Tibial nerve (tissue), 4 donors: ENCODE results near the gene NLRP7. TPM values are rescaled to one million over a fixed set of nuclear protein-coding genes. Genes with fewer than 3 reads are reported as not detected.
"Not testable (repeated sequence)": the region's sequence is repeated elsewhere in the genome, so short reads cannot be mapped to it uniquely, and the experiment has no call there.

Source experiments
- DNase-seq, 2 donors: peaks; one replicate each; pipeline ENCODE4 v3.0.0-alpha.2; 2019; ENCODE audit warnings: low spot score in 2 of 2
- H3K27ac ChIP-seq, 4 donors: fragments of 200-600 bp; sonication (generic) in 3 of 4; one replicate each; pipeline ENCODE4 v1.5.1; 2017 to 2019; ENCODE audit warnings: mild to moderate bottlenecking in 1 of 4
- H3K27me3 ChIP-seq, 2 donors: fragments of 200-600 bp; sonication (generic) in 1 of 2; one replicate each; pipeline versions ENCODE4 v1.5.1 to v1.6.0; 2017 to 2019
- H3K36me3 ChIP-seq, 3 donors: fragments of 200-600 bp; sonication (generic); one replicate each; pipeline ENCODE4 v1.5.1; 2018 to 2019
- H3K4me1 ChIP-seq, 4 donors: fragments of 200-600 bp; sonication (generic) in 3 of 4; one replicate each; pipeline ENCODE4 v1.5.1; 2017 to 2019
- H3K4me3 ChIP-seq, 4 donors: fragments of 200-600 bp; sonication (generic) in 3 of 4; one replicate each; pipeline ENCODE4 v1.5.1; 2017 to 2019; ENCODE audit warnings: mild to moderate bottlenecking in 1 of 4, moderate library complexity in 1 of 4
- H3K9me3 ChIP-seq, 4 donors: fragments of 200-600 bp; sonication (generic) in 3 of 4; one replicate each; pipeline ENCODE4 v1.5.1; 2017 to 2019
- EP300 ChIP-seq, 2 donors: sonication (generic); formaldehyde crosslinking; IDR thresholded peaks; one replicate each; pipeline ENCODE4 v1.6.1; 2017; ENCODE audit warnings: antibody characterized with exemption in 2 of 2, mild to moderate bottlenecking in 1 of 2
- POLR2A ChIP-seq, 2 donors: fragments of 450-650 bp; IDR thresholded peaks; one replicate each; pipeline ENCODE4 v1.6.1; 2017; ENCODE audit warnings: antibody characterized with exemption in 2 of 2, mild to moderate bottlenecking in 2 of 2, moderate library complexity in 2 of 2
- WGBS, 2 donors: methylation state at CpG; one replicate each; pipeline ENCODE4 v1.1.5; 2018; 5-methylcytosine and 5-hydroxymethylcytosine counted together
- total RNA-seq, 4 donors: library from RNA; depleted of rRNA; stranded (reverse); fragments of >200 nt; gene quantifications; one replicate each; pipeline ENCODE4 v1.1.0, GENCODE V29; 2016
- TF ChIP-seq, protein P1 (sequence below), 5 experiments: fragments of 200-600 bp in 3 of 5; fragments of 450-650 bp in 2 of 5; sonication (generic) in 3 of 5; IDR thresholded peaks; one replicate each; pipeline ENCODE4 v1.5.1; 2016 to 2019; ENCODE audit warnings: antibody characterized with exemption in 5 of 5, mild to moderate bottlenecking in 3 of 5, moderate library complexity in 2 of 5

The NLRP7 gene
- total RNA-seq, 4 donors from 2014 or later: not detected

DNA sequence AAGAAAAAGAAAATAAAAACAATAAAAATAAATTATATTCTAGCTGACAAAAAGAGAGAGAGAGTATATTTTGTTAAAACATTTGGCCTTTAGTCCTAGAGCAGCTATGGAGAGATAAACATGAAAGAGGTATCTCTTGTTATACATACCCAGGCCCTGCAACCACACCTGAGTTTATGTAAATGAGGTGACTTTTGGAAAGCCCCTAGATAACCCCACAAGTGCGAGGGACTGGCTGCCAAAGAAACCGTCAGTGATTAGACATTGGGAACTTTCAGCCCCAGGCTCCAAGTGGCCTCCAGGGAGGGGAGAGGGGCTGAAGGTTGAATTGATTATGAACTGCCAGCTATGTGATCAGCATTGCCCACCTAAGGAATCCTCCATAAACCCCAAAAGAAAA lies 2.1 kb upstream of the NLRP7 start:
- DNase-seq: no peak
- Histone ChIP-seq H3K9me3 (peaks cover 0 to 13% (median 0%) of the 10 kb centered on the region in 4 donors), H3K4me3 (no peak overlapping the region), H3K36me3 (no peaks in the 10 kb centered on the region), H3K27ac (no peak overlapping the region), H3K4me1 (no peaks in the 10 kb centered on the region), H3K27me3 (no peaks in the 10 kb centered on the region)
- TF ChIP-seq EP300 (IDR thresholded peaks at IDR 0.05) (no peak), POLR2A (IDR thresholded peaks at IDR 0.05) (no peak)
- TF ChIP-seq, protein P1, sequence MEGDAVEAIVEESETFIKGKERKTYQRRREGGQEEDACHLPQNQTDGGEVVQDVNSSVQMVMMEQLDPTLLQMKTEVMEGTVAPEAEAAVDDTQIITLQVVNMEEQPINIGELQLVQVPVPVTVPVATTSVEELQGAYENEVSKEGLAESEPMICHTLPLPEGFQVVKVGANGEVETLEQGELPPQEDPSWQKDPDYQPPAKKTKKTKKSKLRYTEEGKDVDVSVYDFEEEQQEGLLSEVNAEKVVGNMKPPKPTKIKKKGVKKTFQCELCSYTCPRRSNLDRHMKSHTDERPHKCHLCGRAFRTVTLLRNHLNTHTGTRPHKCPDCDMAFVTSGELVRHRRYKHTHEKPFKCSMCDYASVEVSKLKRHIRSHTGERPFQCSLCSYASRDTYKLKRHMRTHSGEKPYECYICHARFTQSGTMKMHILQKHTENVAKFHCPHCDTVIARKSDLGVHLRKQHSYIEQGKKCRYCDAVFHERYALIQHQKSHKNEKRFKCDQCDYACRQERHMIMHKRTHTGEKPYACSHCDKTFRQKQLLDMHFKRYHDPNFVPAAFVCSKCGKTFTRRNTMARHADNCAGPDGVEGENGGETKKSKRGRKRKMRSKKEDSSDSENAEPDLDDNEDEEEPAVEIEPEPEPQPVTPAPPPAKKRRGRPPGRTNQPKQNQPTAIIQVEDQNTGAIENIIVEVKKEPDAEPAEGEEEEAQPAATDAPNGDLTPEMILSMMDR (IDR thresholded peaks at IDR 0.05): no peak
- WGBS, 2 donors: 59 to 89% methylated on average over 2 of the region's 2 CpGs

DNA sequence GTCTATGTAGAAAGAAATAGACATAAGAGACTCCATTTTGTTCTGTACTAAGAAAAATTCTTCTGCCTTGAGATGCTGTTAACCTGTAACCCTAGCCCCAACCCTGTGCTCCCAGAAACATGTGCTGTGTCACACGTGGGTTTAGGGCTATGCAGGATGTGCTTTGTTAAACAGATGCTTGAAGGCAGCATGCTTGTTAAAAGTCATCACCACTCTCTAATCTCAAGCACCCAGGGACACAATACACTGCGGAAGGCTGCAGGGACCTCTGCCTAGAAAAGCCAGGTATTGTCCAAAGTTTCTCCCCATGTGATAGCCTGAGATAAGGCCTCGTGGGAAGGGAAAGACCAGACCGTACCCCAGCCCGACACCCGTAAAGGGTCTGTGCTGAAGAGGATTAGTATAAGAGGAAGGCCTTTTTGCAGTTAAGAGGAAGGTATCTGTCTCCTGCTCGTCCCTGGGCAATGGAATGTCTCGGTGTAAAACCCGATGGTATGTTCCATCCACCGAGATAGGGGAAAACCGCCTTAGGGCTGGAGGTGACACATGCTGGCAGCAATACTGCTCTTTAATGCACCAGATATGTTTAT lies 3.5 kb downstream of the NLRP7 start:
- WGBS, 2 donors: 58 to 69% methylated on average over 11 of the region's 11 CpGs
- H3K9me3 ChIP-seq: peaks cover 0 to 29% (median 0%) of the 10 kb centered on the region in 4 donors
- H3K36me3 ChIP-seq, H3K4me3 ChIP-seq, DNase-seq, H3K27ac ChIP-seq, H3K27me3 ChIP-seq, H3K4me1 ChIP-seq: not testable (repeated sequence)

DNA sequence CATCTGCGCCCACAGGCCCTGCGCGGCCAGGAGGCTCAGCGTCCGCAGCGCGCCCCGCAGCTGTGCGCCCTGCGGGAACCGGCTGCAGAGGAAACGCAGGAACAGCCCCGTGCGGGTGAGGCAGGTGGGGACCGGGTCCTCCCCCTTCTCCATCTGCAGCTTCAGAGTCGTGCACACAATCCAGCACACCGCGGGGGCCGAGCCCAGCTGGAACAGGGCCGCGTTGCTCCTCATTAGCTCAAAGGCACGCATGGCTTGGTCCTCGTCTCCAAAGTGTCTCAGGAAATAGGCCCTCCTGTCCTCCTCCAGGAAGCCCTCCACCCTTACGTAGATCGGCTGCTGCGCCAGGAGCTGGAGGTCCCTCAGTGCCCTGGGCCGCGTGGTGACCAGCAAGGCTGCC lies 7.8 kb downstream of the NLRP7 start:
- not testable (repeated sequence) for H3K27me3 ChIP-seq, DNase-seq, H3K27ac ChIP-seq, H3K36me3 ChIP-seq, H3K4me3 ChIP-seq, H3K4me1 ChIP-seq
- H3K9me3 ChIP-seq: peaks cover 0 to 23% (median 0%) of the 10 kb centered on the region in 4 donors
- WGBS, 2 donors: 90% methylated on average over 2 to 4 of the region's 28 CpGs

DNA sequence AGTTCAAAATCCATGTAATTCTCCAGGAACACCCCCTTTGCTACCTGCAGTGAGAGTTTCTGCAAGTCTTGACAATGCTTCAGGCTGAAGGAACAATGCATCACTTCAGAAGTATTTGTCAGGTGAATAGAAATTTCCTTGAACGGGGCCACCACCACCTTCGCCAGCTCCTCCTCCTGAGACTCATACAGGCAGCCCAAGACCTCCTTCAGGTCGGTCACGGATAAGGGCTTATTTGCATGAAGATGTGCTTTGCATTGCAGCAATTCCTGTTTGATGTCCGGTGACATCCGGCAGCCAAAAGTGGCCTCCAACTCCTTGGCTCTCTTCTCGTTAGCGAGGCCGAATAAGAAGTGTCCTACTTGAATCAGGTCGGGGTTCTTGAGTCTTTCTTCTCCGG lies 8.4 kb downstream of the NLRP7 start:
- DNase-seq: no peak
- Histone ChIP-seq H3K36me3 (no peaks in the 10 kb centered on the region), H3K4me3 (no peak overlapping the region), H3K27ac (no peak overlapping the region), H3K27me3 (no peaks in the 10 kb centered on the region), H3K9me3 (peaks cover 0 to 23% (median 0%) of the 10 kb centered on the region in 4 donors), H3K4me1 (no peaks in the 10 kb centered on the region)
- WGBS, 2 donors: 77% methylated on average over 11 of the region's 11 CpGs
- no peak for TF ChIP-seq POLR2A (IDR thresholded peaks at IDR 0.05)
- TF ChIP-seq, protein P1 (IDR thresholded peaks at IDR 0.05): no peak
- no peak for TF ChIP-seq EP300 (IDR thresholded peaks at IDR 0.05)

DNA sequence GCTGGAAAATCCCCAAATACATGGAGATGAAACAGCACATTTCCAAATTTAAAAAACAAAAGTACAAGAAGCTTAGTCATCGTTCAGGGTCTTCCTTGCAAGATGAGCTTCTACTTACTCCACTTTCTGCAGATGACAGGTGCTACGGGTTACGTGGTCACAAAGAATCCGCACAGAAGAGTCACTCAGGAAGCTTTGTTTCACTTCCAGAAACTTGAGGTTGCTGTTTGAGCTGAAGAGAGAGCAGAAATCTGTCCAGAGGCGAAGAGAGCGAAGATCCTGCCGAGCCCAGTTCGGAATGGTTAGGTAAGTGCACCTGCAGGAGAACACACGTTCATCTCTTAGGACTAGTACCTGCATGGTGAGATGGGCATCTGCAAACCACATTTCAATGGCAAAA lies 9.4 kb downstream of the NLRP7 start:
- no peaks in the 10 kb centered on the region for H3K4me1 ChIP-seq
- H3K27ac ChIP-seq: no peak overlapping the region
- TF ChIP-seq POLR2A (IDR thresholded peaks at IDR 0.05) (no peak), EP300 (IDR thresholded peaks at IDR 0.05) (no peak)
- TF ChIP-seq, protein P1 (IDR thresholded peaks at IDR 0.05): no peak
- no peak for DNase-seq
- H3K36me3 ChIP-seq: no peaks in the 10 kb centered on the region
- H3K9me3 ChIP-seq: peaks cover 0 to 21% (median 0%) of the 10 kb centered on the region in 4 donors
- no peak overlapping the region for H3K4me3 ChIP-seq
- no peaks in the 10 kb centered on the region for H3K27me3 ChIP-seq
- 73 to 76% methylated on average over 9 of the region's 9 CpGs for WGBS, 2 donors

DNA sequence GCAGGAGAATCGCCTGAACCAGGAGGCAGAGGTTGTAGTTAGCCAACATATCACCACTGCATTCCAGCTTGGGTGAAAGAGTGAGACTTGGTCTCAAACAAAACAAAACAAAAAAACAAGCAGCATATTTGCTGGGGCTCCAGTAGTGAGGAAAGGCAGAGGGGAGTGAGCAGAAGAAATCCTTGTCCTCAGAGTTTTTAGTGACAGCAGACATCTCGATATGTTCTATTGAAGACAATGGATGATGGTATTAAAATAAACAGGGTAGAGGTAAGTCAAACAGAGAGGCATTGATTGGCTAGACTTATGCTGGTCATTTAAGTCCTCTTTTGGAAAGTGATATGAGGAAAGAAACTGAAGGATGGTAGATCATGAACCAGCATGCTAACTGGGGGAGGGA lies 19.0 kb downstream of the NLRP7 start:
- no peak for TF ChIP-seq POLR2A (IDR thresholded peaks at IDR 0.05)

DNA sequence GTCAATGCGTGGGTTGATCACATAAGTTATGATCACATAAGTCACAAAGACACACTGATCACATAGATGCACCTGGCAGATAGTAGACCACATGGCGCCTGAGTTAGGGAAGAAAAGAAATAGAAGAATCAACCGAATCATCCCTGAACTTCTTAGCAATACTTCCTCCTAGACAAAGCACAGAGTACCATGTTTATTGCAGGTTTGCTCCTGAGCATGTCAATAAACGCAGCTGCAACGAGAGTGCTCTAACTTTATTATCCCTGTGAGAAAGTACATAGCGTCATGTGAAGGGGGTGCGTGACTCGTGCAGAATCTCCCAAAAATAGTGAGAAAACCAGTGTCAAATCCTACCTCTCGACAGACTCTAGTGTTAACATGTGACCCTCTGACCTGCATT lies 24.1 kb downstream of the NLRP7 start:
- WGBS, 2 donors: 50 to 62% methylated on average over 9 of the region's 9 CpGs
- H3K4me3 ChIP-seq: no peak overlapping the region
- H3K9me3 ChIP-seq: peaks cover 0 to 42% (median 1%) of the 10 kb centered on the region in 4 donors
- no peak overlapping the region for H3K27ac ChIP-seq
- H3K36me3 ChIP-seq: no peaks in the 10 kb centered on the region
- no peaks in the 10 kb centered on the region for H3K27me3 ChIP-seq
- H3K4me1 ChIP-seq: no peaks in the 10 kb centered on the region
- DNase-seq: no peak
- TF ChIP-seq EP300 (IDR thresholded peaks at IDR 0.05): no peak
- no peak for TF ChIP-seq POLR2A (IDR thresholded peaks at IDR 0.05)
- TF ChIP-seq, protein P1 (IDR thresholded peaks at IDR 0.05): no peak

More for the DNA sequence above, 19.0 kb downstream of the NLRP7 start:
- Histone ChIP-seq H3K36me3 (no peaks in the 10 kb centered on the region), H3K9me3 (peaks cover 0 to 53% (median 4%) of the 10 kb centered on the region in 4 donors), H3K4me1 (no peaks in the 10 kb centered on the region), H3K27ac (no peak overlapping the region), H3K27me3 (no peaks in the 10 kb centered on the region), H3K4me3 (no peak overlapping the region)
- WGBS, 2 donors: 86 to 91% methylated on average over 2 of the region's 2 CpGs
- DNase-seq: no peak
